BLaER1 treated with 17β-estradiol and CSF1 and Interleukin-3, amounts not matched to agents 10 nM and 100 nM (cell line): ENCODE data around the gene NDUFS6.

ENCODE experiments used
- H3K27ac ChIP-seq, 11 experiments: shearing (Covaris generic); formaldehyde crosslinking; 2 replicates each; pipeline ENCODE4 v1.8.1; 2022
- H3K27me3 ChIP-seq, 11 experiments: shearing (Covaris generic); formaldehyde crosslinking; 2 replicates each; pipeline ENCODE4 v1.8.1; 2022
- H3K36me3 ChIP-seq, 11 experiments: shearing (Covaris generic); formaldehyde crosslinking; 2 replicates each; pipeline ENCODE4 v1.8.1; 2022
- H3K4me1 ChIP-seq, 10 experiments: shearing (Covaris generic); formaldehyde crosslinking; 2 replicates each; pipeline ENCODE4 v1.8.1; 2022
- H3K4me2 ChIP-seq, 11 experiments: shearing (Covaris generic); formaldehyde crosslinking; 2 replicates each; pipeline ENCODE4 v1.8.1; 2022
- H3K4me3 ChIP-seq, 10 experiments: shearing (Covaris generic); formaldehyde crosslinking; 2 replicates each; pipeline ENCODE4 v1.8.1; 2022
- H3K9ac ChIP-seq, 11 experiments: shearing (Covaris generic); formaldehyde crosslinking; 2 replicates each; pipeline ENCODE4 v1.8.1; 2022
- H3K9me3 ChIP-seq, 11 experiments: shearing (Covaris generic); formaldehyde crosslinking; replicated peaks in 1 of 11; 2 replicates each; pipeline ENCODE4 v1.8.1; 2022
- H4K20me1 ChIP-seq, 11 experiments: shearing (Covaris generic); formaldehyde crosslinking; 2 replicates each; pipeline ENCODE4 v1.8.1; 2022
- Cebpa-rat ChIP-seq, 11 experiments: shearing (Covaris generic); IDR thresholded peaks; 2 replicates each; pipeline ENCODE4 v1.8.1; 2022

Gene NDUFS6

GRCh38 chr5:1778138-1779020, 22.8 kb upstream of the NDUFS6 start:
- Histone ChIP-seq H3K4me1 (peaks cover 11 to 24% (median 18%) of the 10 kb centered on the region in 10 experiments), H3K27me3 (peaks cover 0 to 18% (median 0%) of the 10 kb centered on the region in 11 experiments; a peak in 5 of 22 replicates), H3K4me2 (no peak overlapping the region), H3K9me3 (no peaks in the 10 kb centered on the region), H3K27ac (no peak overlapping the region), H3K9ac (no peak overlapping the region), H3K4me3 (no peak overlapping the region), H4K20me1 (peaks cover 0 to 14% (median 0%) of the 10 kb centered on the region in 11 experiments; a peak in 2 of 22 replicates), H3K36me3 (no peaks in the 10 kb centered on the region)
- TF ChIP-seq Cebpa-rat (IDR thresholded peaks at IDR 0.05): no peak

- Histone ChIP-seq H3K36me3 (no peaks in the 10 kb centered on the region), H3K4me3 (no peak overlapping the region), H3K4me1 (peaks cover 11 to 32% (median 26%) of the 10 kb centered on the region in 10 experiments), H3K4me2 (no peak overlapping the region), H3K9ac (no peak overlapping the region), H3K27ac (no peak overlapping the region), H4K20me1 (peaks cover 0 to 14% (median 0%) of the 10 kb centered on the region in 11 experiments; a peak in 2 of 22 replicates), H3K9me3 (no peaks in the 10 kb centered on the region), H3K27me3 (peaks cover 0 to 22% (median 0%) of the 10 kb centered on the region in 11 experiments; a peak in 5 of 22 replicates)
- no peak for TF ChIP-seq Cebpa-rat (IDR thresholded peaks at IDR 0.05)
These were observed 22.1 kb upstream of the NDUFS6 start for GRCh38 chr5:1779021-1779680.

GRCh38 chr5:1779782-1780613, 21.2 kb upstream of the NDUFS6 start:
- Histone ChIP-seq H3K4me3 (no peak overlapping the region), H3K27ac (no peak overlapping the region), H3K9ac (no peak overlapping the region), H4K20me1 (peaks cover 0 to 14% (median 0%) of the 10 kb centered on the region in 11 experiments; a peak in 2 of 22 replicates), H3K4me2 (no peak overlapping the region), H3K27me3 (peaks cover 0 to 22% (median 0%) of the 10 kb centered on the region in 11 experiments; a peak in 5 of 22 replicates), H3K36me3 (no peaks in the 10 kb centered on the region), H3K9me3 (no peaks in the 10 kb centered on the region), H3K4me1 (peaks cover 11 to 40% (median 34%) of the 10 kb centered on the region in 10 experiments)
- no peak for TF ChIP-seq Cebpa-rat (IDR thresholded peaks at IDR 0.05)

GRCh38 chr5:1780614-1780930, 20.6 kb upstream of the NDUFS6 start:
- no peak overlapping the region for H3K4me2 ChIP-seq
- no peak overlapping the region for H3K27ac ChIP-seq
- H3K4me3 ChIP-seq: no peak overlapping the region
- peaks cover 0 to 22% (median 0%) of the 10 kb centered on the region in 11 experiments; a peak in 5 of 22 replicates for H3K27me3 ChIP-seq
- H3K36me3 ChIP-seq: no peaks in the 10 kb centered on the region
- no peaks in the 10 kb centered on the region for H3K9me3 ChIP-seq
- H4K20me1 ChIP-seq: peaks cover 0 to 14% (median 0%) of the 10 kb centered on the region in 11 experiments; a peak in 2 of 22 replicates
- no peak overlapping the region for H3K9ac ChIP-seq
- no peak for TF ChIP-seq Cebpa-rat (IDR thresholded peaks at IDR 0.05)
- H3K4me1 ChIP-seq: peaks cover 11 to 46% (median 39%) of the 10 kb centered on the region in 10 experiments

- H3K27me3 ChIP-seq: peaks cover 0 to 22% (median 0%) of the 10 kb centered on the region in 11 experiments; a peak in 5 of 22 replicates
- peak overlapping the region in 4 of 11 experiments; percentile 89 to 95 (median 92); a peak in 5 of 22 replicates for H3K4me2 ChIP-seq
- H3K9ac ChIP-seq: no peak overlapping the region
- no peaks in the 10 kb centered on the region for H3K9me3 ChIP-seq
- TF ChIP-seq Cebpa-rat (IDR thresholded peaks at IDR 0.05): no peak
- no peaks in the 10 kb centered on the region for H3K36me3 ChIP-seq
- H3K27ac ChIP-seq: no peak overlapping the region
- H3K4me3 ChIP-seq: no peak overlapping the region
- H3K4me1 ChIP-seq: peaks cover 11 to 51% (median 40%) of the 10 kb centered on the region in 10 experiments
- H4K20me1 ChIP-seq: peaks cover 0 to 14% (median 0%) of the 10 kb centered on the region in 11 experiments; a peak in 2 of 22 replicates
These were observed 20.1 kb upstream of the NDUFS6 start for GRCh38 chr5:1781107-1781506.

- Histone ChIP-seq H3K9ac (peak overlapping the region in 2 of 11 experiments; percentile 0 to 33; a peak in 1 of 22 replicates), H4K20me1 (peaks cover 0 to 14% (median 0%) of the 10 kb centered on the region in 11 experiments; a peak in 2 of 22 replicates), H3K4me1 (peaks cover 11 to 51% (median 40%) of the 10 kb centered on the region in 10 experiments), H3K4me2 (peak overlapping the region; percentile 18 to 95 (median 79)), H3K9me3 (no peaks in the 10 kb centered on the region), H3K36me3 (no peaks in the 10 kb centered on the region), H3K4me3 (peak overlapping the region in 2 of 10 experiments; percentile 26 to 38; a peak in 2 of 20 replicates), H3K27me3 (peaks cover 0 to 22% (median 0%) of the 10 kb centered on the region in 11 experiments; a peak in 5 of 22 replicates), H3K27ac (peak overlapping the region in 1 of 11 experiments; percentile 38; a peak in 1 of 22 replicates)
- no peak for TF ChIP-seq Cebpa-rat (IDR thresholded peaks at IDR 0.05)
These were observed 19.4 kb upstream of the NDUFS6 start for GRCh38 chr5:1781726-1782384.

- no peaks in the 10 kb centered on the region for H3K36me3 ChIP-seq
- H3K4me3 ChIP-seq: peak overlapping the region in 2 of 10 experiments; percentile 26 to 38; a peak in 2 of 20 replicates
- peak overlapping the region in 1 of 11 experiments; percentile 38; a peak in 1 of 22 replicates for H3K27ac ChIP-seq
- H3K4me2 ChIP-seq: peak overlapping the region; percentile 18 to 95 (median 79)
- H3K27me3 ChIP-seq: peaks cover 0 to 22% (median 0%) of the 10 kb centered on the region in 11 experiments; a peak in 5 of 22 replicates
- no peak for TF ChIP-seq Cebpa-rat (IDR thresholded peaks at IDR 0.05)
- peaks cover 0 to 14% (median 0%) of the 10 kb centered on the region in 11 experiments; a peak in 2 of 22 replicates for H4K20me1 ChIP-seq
- H3K9ac ChIP-seq: peak overlapping the region in 3 of 11 experiments; percentile 16 to 36 (median 33); a peak in 3 of 22 replicates
- H3K4me1 ChIP-seq: peaks cover 11 to 51% (median 40%) of the 10 kb centered on the region in 10 experiments
- no peaks in the 10 kb centered on the region for H3K9me3 ChIP-seq
These were observed 18.6 kb upstream of the NDUFS6 start for GRCh38 chr5:1782385-1783215.
